OCI-LY7 (cell line): ENCODE results near the gene SEZ6. TPM values are rescaled to one million over a fixed set of nuclear protein-coding genes. Genes with fewer than 3 reads are reported as not detected.

ENCODE experiments used
- BruUV-seq: library from RNA; stranded (reverse); fragments of 400-500 nt; replicated peaks from 2 replicates; lab custom pipeline; 2021; lab: Mats Ljungman, UMichigan
- CTCF ChIA-PET: fragments of 300-600 bp; sonication (Branson Sonifier 250); formaldehyde crosslinking; loops from one replicate; lab custom pipeline; 2022; ENCODE audit warnings: antibody characterized with exemption; ENCODE audit not compliant: unreplicated experiment; lab: Charles Lee
- POLR2A ChIA-PET: fragments of 300-600 bp; sonication (Branson Sonifier 250); formaldehyde crosslinking; loops from one replicate; lab custom pipeline; 2022; ENCODE audit warnings: antibody characterized with exemption; lab: Charles Lee
- DNase-seq: peaks from one replicate; pipeline ENCODE4 v3.0.0-alpha.2; 2015; ENCODE audit warnings: low spot score
- H2AFZ ChIP-seq: fragments of 200-600 bp; sonication (generic), shearing (Covaris generic); 2 replicates; pipeline ENCODE4 v1.6.1; 2014; ENCODE audit warnings: mild to moderate bottlenecking, antibody characterized with exemption, low read length, moderate library complexity
- H3K27ac ChIP-seq: fragments of 200-600 bp; sonication (generic); 2 replicates; pipeline ENCODE4 v1.5.1; 2014; ENCODE audit warnings: mixed run types, low read depth, mild to moderate bottlenecking, moderate library complexity, low read length, inconsistent platforms; ENCODE audit not compliant: poor library complexity, severe bottlenecking
- H3K36me3 ChIP-seq: fragments of 200-600 bp; sonication (generic); 2 replicates; pipeline ENCODE4 v1.6.1; 2014; ENCODE audit warnings: mild to moderate bottlenecking, antibody characterized with exemption, low read length, moderate library complexity, mixed read lengths; ENCODE audit not compliant: insufficient read depth
- H3K4me1 ChIP-seq: fragments of 200-600 bp; sonication (generic); 2 replicates; pipeline ENCODE4 v1.5.1; 2014; ENCODE audit warnings: mild to moderate bottlenecking, low read length; ENCODE audit not compliant: insufficient read depth, poor library complexity, severe bottlenecking
- H3K4me2 ChIP-seq: fragments of 200-600 bp; sonication (generic); 2 replicates; pipeline ENCODE4 v1.6.1; 2014; ENCODE audit warnings: mild to moderate bottlenecking, low read length
- H3K4me3 ChIP-seq: fragments of 200-600 bp; sonication (generic); 2 replicates; pipeline ENCODE4 v1.5.1; 2014; ENCODE audit warnings: mild to moderate bottlenecking, low read depth, low read length; ENCODE audit not compliant: poor library complexity, severe bottlenecking
- H3K79me2 ChIP-seq: fragments of 200-600 bp; sonication (generic); 2 replicates; pipeline ENCODE4 v1.6.1; 2016; ENCODE audit warnings: low read depth, mild to moderate bottlenecking, low read length, moderate library complexity, mixed read lengths; ENCODE audit not compliant: insufficient read depth
- H3K9me2 ChIP-seq: fragments of 200-600 bp; sonication (generic); 2 replicates; pipeline ENCODE4 v1.6.1; 2016; ENCODE audit warnings: mild to moderate bottlenecking, low read length, mixed read lengths; ENCODE audit not compliant: insufficient read depth
- H3K9me3 ChIP-seq: fragments of 200-600 bp; sonication (generic); 2 replicates; pipeline ENCODE4 v1.6.1; 2014; ENCODE audit warnings: mild to moderate bottlenecking, mixed run types, low read length, mixed read lengths
- H4K20me1 ChIP-seq: fragments of 200-600 bp; sonication (generic); 2 replicates; pipeline ENCODE4 v1.6.1; 2014; ENCODE audit warnings: mild to moderate bottlenecking, antibody characterized with exemption, low read length, moderate library complexity, mixed read lengths; ENCODE audit not compliant: insufficient read depth
- EZH2phosphoT487 ChIP-seq: fragments of 200-600 bp; sonication (generic); IDR thresholded peaks from 2 replicates; pipeline ENCODE4 v1.6.1; 2018; ENCODE audit warnings: low read depth, borderline replicate concordance, mild to moderate bottlenecking, mixed run types, antibody characterized with exemption, low read length, moderate library complexity, mixed read lengths
- intact Hi-C: fragments of 100-400 bp; cut with micrococcal nuclease; formaldehyde crosslinking; loops from one replicate; pipeline ENCODE4 v1.10.0; 2022; ENCODE audit not compliant: unreplicated experiment
- total RNA-seq, 2 experiments: library from RNA; depleted of rRNA in 1 of 2; stranded (reverse); fragments of >200 nt in 1 of 2; shearing (Covaris generic) in 1 of 2; gene quantifications; 2 replicates each; pipeline ENCODE4 v1.2.3, GENCODE V29; 2014 to 2022
- TF ChIP-seq, protein P1 (sequence below): fragments of 200-600 bp; sonication (generic); conservative IDR thresholded peaks from 2 replicates; pipeline ENCODE4 v1.5.1; 2014; ENCODE audit warnings: mild to moderate bottlenecking, antibody characterized with exemption, low read length, moderate library complexity, mixed read lengths

SEZ6 gene
- total RNA-seq, 2 experiments from 2014 or later: not detected

GRCh38 chr17:28950752-28951427 is 54.9 kb downstream of the SEZ6 start:
- H3K4me3 ChIP-seq: peak overlapping the region; percentile 80
- no peaks in the 10 kb centered on the region for H3K9me2 ChIP-seq
- peaks cover 50% of the 10 kb centered on the region for H3K79me2 ChIP-seq
- no TSS peak for BruUV-seq
- peak overlapping the region; percentile 81 for H3K27ac ChIP-seq
- peaks cover 41% of the 10 kb centered on the region for H3K36me3 ChIP-seq
- TF ChIP-seq, protein P1, sequence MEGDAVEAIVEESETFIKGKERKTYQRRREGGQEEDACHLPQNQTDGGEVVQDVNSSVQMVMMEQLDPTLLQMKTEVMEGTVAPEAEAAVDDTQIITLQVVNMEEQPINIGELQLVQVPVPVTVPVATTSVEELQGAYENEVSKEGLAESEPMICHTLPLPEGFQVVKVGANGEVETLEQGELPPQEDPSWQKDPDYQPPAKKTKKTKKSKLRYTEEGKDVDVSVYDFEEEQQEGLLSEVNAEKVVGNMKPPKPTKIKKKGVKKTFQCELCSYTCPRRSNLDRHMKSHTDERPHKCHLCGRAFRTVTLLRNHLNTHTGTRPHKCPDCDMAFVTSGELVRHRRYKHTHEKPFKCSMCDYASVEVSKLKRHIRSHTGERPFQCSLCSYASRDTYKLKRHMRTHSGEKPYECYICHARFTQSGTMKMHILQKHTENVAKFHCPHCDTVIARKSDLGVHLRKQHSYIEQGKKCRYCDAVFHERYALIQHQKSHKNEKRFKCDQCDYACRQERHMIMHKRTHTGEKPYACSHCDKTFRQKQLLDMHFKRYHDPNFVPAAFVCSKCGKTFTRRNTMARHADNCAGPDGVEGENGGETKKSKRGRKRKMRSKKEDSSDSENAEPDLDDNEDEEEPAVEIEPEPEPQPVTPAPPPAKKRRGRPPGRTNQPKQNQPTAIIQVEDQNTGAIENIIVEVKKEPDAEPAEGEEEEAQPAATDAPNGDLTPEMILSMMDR: no peak
- TF ChIP-seq EZH2phosphoT487: no peak
- peaks cover 6% of the 10 kb centered on the region for H4K20me1 ChIP-seq
- POLR2A ChIA-PET: interaction anchor here (0.6 to 1.6 kb wide), 6 partner anchors 30 to 231 kb away, joined by 3 to 8 read pairs (median 3); partner anchors contain the start of gene RPL23A
- no peaks in the 10 kb centered on the region for H3K9me3 ChIP-seq
- H3K4me2 ChIP-seq: peak overlapping the region; percentile 84
- intact Hi-C loops: loop anchor here (2.0 kb wide), 1 partner anchor 48 kb away; the partner anchor contains the start of gene DHRS13
- no peak for DNase-seq
- H3K4me1 ChIP-seq: peaks cover 24% of the 10 kb centered on the region
- no peak overlapping the region for H2AFZ ChIP-seq
- CTCF ChIA-PET: no interaction called here

DNA sequence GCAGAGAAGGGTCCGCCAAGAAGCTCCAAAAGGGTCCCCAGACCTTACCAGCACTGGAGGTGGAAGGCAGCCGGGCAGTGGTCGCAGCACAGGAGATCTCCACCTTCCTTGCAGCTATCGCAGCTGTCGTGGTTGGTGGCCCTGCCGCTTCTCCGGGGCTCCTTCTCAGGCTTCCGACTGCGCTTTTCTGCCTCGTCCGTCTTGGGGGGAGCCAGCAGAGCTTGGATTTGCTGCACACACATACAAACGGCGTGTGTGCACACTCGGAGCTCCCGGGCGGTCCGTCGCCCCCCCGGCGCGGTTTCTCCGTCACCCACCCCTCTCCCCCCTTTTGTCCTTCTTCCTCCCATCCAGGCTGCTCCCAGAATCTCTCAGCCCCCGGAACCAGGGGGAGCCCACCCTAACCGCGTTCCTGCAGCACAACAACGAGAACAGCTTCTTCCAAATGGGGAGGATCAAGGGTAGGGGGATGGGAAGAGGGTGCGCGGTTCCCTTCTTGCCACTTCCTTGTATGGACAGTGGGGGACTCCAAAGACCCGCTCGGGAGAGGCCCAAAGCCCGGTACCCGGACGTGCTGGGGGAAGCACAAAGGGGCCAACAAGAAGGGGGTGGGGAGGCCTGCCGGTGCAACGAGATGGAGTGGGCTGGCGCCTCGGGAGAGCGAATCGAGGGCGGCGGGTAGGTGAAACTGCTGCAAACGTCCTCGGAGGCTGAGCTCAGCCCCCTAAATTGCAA is 55.6 kb downstream of the SEZ6 start:
- Histone ChIP-seq H3K4me3 (peak overlapping the region; percentile 80), H3K79me2 (peaks cover 57% of the 10 kb centered on the region), H4K20me1 (peaks cover 6% of the 10 kb centered on the region), H3K9me2 (no peaks in the 10 kb centered on the region), H3K27ac (peak overlapping the region; percentile 81), H3K4me1 (peaks cover 31% of the 10 kb centered on the region), H3K9me3 (no peaks in the 10 kb centered on the region), H3K36me3 (peaks cover 48% of the 10 kb centered on the region), H3K4me2 (peak overlapping the region; percentile 84), H2AFZ (no peak overlapping the region)
- intact Hi-C loops: loop anchor here (2.0 kb wide), 1 partner anchor 47 kb away; the partner anchor contains the start of gene DHRS13
- ChIA-PET CTCF (no interaction called here), POLR2A (interaction anchor here (0.6 to 1.3 kb wide), 5 partner anchors 20 to 150 kb away, joined by 3 to 5 read pairs (median 4); no protein-coding TSS in a partner anchor)
- no TSS peak for BruUV-seq
- peak; percentile 63 for DNase-seq
- TF ChIP-seq, protein P1: no peak
- no peak for TF ChIP-seq EZH2phosphoT487
